Measurements from ENCODE around the gene HEATR5B. TPM values are rescaled to one million over a fixed set of nuclear protein-coding genes. Genes with fewer than 3 reads are reported as not detected.

The HEATR5B gene
- total and polyA plus RNA-seq, 2 of the 4 experiments (the other 2 are of a cell fraction): 8.3 to 17.9 TPM

GRCh38 chr2:37098416-37099118 is 14.4 kb upstream of the HEATR5B start:
- H3K79me1 ChIP-seq (ENCODE audit: low read depth in 1 of 2, low read length in 2 of 2): peaks cover 0 to 3% of the 10 kb centered on the region in 2 experiments; a peak in 1 of 4 replicates
- H2BK5ac ChIP-seq (ENCODE audit: low read depth, low read length, poor library complexity, severe bottlenecking): no peak overlapping the region
- no peak overlapping the region for H2BK120ac ChIP-seq (ENCODE audit: low read depth, low read length)
- intact Hi-C loops (cut with micrococcal nuclease): no loop called here
- no peak overlapping the region for H2BK15ac ChIP-seq (ENCODE audit: low read depth, low read length)
- H3K4me3 ChIP-seq (ENCODE audit: insufficient read depth, low read depth, low read length): no peak overlapping the region
- H4K20me1 ChIP-seq (ENCODE audit: insufficient read depth, low read length): no peaks in the 10 kb centered on the region
- no peak overlapping the region for H3K18ac ChIP-seq (ENCODE audit: low read depth, low read length)
- H3K27me3 ChIP-seq (ENCODE audit: control insufficient read depth, insufficient read depth, low read length): no peaks in the 10 kb centered on the region
- no peak for TF ChIP-seq MAFK (IDR thresholded peaks at IDR 0.05; ENCODE audit: low read depth, low read length)
- TF ChIP-seq RFX5 (IDR thresholded peaks at IDR 0.05; ENCODE audit: low read depth, low read length): no peak
- no peak for TF ChIP-seq SMC3 (IDR thresholded peaks at IDR 0.05; ENCODE audit: low read depth, low read length)
- no peak for TF ChIP-seq ELK1 (IDR thresholded peaks at IDR 0.05; ENCODE audit: borderline replicate concordance, low read depth, low read length)
- no peak for TF ChIP-seq RAD21 (IDR thresholded peaks at IDR 0.05; ENCODE audit: low read length)
- TF ChIP-seq BHLHE40 (IDR thresholded peaks at IDR 0.05; ENCODE audit: low read depth, low read length): no peak
- no peak for TF ChIP-seq FOS (IDR thresholded peaks at IDR 0.05; ENCODE audit: low read depth, low read length)
- TF ChIP-seq CEBPB (IDR thresholded peaks at IDR 0.05; ENCODE audit: low read depth, low read length): no peak
- TF ChIP-seq CTCF (conservative IDR thresholded peaks at IDR 0.05; ENCODE audit: low read depth, low read length): no peak
- no peak for TF ChIP-seq USF2 (IDR thresholded peaks at IDR 0.05; ENCODE audit: low read depth, low read length)
- TF ChIP-seq MAZ (IDR thresholded peaks at IDR 0.05; ENCODE audit: borderline replicate concordance, low read depth, low read length): no peak
- TF ChIP-seq CHD1 (IDR thresholded peaks at IDR 0.05; ENCODE audit: low read depth, low read length): no peak
- TF ChIP-seq MXI1 (IDR thresholded peaks at IDR 0.05; ENCODE audit: borderline replicate concordance, low read depth, low read length): no peak
- TF ChIP-seq NFE2L2 (IDR thresholded peaks at IDR 0.05; ENCODE audit: low read depth, low read length): no peak
- TF ChIP-seq POLR2A (IDR thresholded peaks at IDR 0.05; ENCODE audit: low read depth, low read length): no peak
- no peak for TF ChIP-seq RCOR1 (IDR thresholded peaks at IDR 0.05; ENCODE audit: insufficient replicate concordance, low read length)
- H3K4ac ChIP-seq (ENCODE audit: low read depth, low read length): no peak overlapping the region
- no TSS peak for BruUV-seq (replicated peaks)
- H4K91ac ChIP-seq (ENCODE audit: insufficient read depth, low read depth, low read length): no peak overlapping the region
- H2AK5ac ChIP-seq (ENCODE audit: low read depth, low read length): no peak overlapping the region
- POLR2A ChIA-PET (ENCODE audit: unreplicated experiment): no interaction called here
- H3K36me3 ChIP-seq (ENCODE audit: control insufficient read depth, insufficient read depth, low read length): peaks cover 11% of the 10 kb centered on the region
- no peak overlapping the region for H3K27ac ChIP-seq (ENCODE audit: insufficient read depth, low read length)
- no peak overlapping the region for H2AFZ ChIP-seq (replicated peaks; ENCODE audit: low read length, poor library complexity)
- no peak overlapping the region for H3K9ac ChIP-seq (ENCODE audit: low read depth, low read length)
- no peak overlapping the region for H3K14ac ChIP-seq (replicated peaks; ENCODE audit: low read depth, low read length)
- no peak overlapping the region for H4K8ac ChIP-seq (ENCODE audit: low read depth in 2 of 2, low read length in 2 of 2)
- no peak overlapping the region for H3K4me2 ChIP-seq (ENCODE audit: low read depth, low read length)
- H3K4me1 ChIP-seq (ENCODE audit: control insufficient read depth, insufficient read depth, low read length): no peaks in the 10 kb centered on the region
- no peak overlapping the region for H3K23ac ChIP-seq (ENCODE audit: low read depth, low read length)
- H3K56ac ChIP-seq (ENCODE audit: extremely low read depth, insufficient read depth, low read length): no peak overlapping the region
- H2BK20ac ChIP-seq (ENCODE audit: low read depth, low read length): no peak overlapping the region
- DNase-seq (no peak), ATAC-seq (ENCODE audit: low read depth) (no peak)
- H3K9me1 ChIP-seq (ENCODE audit: insufficient read depth, low read length): no peaks in the 10 kb centered on the region
- dilution Hi-C loops (cut with HindIII; ENCODE audit: low sequenced_read_pairs, unreplicated experiment): no loop called here
- no peak overlapping the region for H2AK9ac ChIP-seq (replicated peaks; ENCODE audit: low read depth, low read length, poor library complexity)
- H3K9me3 ChIP-seq (ENCODE audit: control insufficient read depth, insufficient read depth, low read length): no peaks in the 10 kb centered on the region
- 100% methylated on average over 2 of the region's 4 CpGs; no CpG with 5 or more reads in 1 of the 2 experiments for WGBS, 2 experiments (ENCODE audit: extremely low coverage in 2 of 2, insufficient read length in 1 of 2)
- in situ Hi-C loops (cut with MboI; ENCODE audit: low sequenced_read_pairs): no loop called here
- H4K5ac ChIP-seq (ENCODE audit: low read depth, low read length): no peak overlapping the region
- CTCF ChIA-PET: no interaction called here
